Keratinocyte (primary cell): ENCODE data around the gene ARHGAP35.

Experiments
- EZH2 ChIP-seq: IDR thresholded peaks from one replicate; pipeline ENCODE4 v1.6.1; 2012; ENCODE audit warnings: inconsistent platforms, mild to moderate bottlenecking, low read length, moderate library complexity
- TF ChIP-seq, protein P1 (sequence below), 3 experiments: IDR thresholded peaks in 1 of 3; conservative IDR thresholded peaks in 1 of 3; optimal IDR thresholded peaks in 1 of 3; 2 replicates in 2 of 3; 3 replicates in 1 of 3; pipeline versions ENCODE3 to v1.5.1; 2011; ENCODE audit warnings: low read length in 3 of 3, mild to moderate bottlenecking in 3 of 3, moderate library complexity in 2 of 3, control low read depth in 1 of 3, inconsistent platforms in 1 of 3; ENCODE audit not compliant: insufficient read depth in 2 of 3; ENCODE audit errors: extremely low read depth in 1 of 3

DNA sequence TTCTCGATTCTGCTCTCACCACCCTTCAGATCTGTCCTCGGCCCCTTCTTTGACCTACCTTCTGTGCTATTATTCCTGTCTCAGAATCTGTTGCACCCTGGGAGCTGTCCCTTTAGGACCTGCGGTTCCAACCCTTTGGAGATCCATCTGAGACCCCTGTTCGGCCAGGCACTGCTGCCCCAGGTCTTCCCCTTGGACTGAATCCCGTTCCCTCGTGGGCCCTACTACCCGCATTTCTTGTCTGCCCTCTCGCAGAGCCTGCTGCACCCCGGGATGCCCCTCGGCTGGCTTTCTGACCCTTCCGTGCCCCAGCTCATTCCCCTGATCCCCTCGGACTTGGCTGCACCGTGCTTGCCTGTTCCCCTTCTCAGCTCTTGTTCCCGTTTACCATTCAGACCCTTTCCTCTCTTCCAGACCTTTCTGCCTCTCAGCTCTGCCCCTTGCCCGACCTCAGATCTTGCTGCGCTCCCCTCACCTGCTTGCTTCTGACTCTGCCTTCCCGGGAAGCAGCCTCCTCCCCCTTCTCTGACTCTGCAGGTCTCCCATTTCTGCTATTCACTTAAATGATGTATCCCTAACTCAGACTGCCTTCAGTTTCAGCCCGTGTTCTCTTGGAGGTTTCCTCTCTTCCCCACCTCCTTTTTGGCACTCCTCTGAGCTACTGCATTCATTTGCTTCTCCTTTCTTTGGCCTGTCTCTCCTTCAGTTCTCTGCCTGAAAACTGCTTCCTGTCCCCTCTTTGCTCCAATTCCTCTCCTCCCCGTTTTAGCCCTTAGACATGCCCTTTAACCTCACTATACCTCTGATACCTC, 1.1 kb downstream of the ARHGAP35 start:
- TF ChIP-seq, protein P1, sequence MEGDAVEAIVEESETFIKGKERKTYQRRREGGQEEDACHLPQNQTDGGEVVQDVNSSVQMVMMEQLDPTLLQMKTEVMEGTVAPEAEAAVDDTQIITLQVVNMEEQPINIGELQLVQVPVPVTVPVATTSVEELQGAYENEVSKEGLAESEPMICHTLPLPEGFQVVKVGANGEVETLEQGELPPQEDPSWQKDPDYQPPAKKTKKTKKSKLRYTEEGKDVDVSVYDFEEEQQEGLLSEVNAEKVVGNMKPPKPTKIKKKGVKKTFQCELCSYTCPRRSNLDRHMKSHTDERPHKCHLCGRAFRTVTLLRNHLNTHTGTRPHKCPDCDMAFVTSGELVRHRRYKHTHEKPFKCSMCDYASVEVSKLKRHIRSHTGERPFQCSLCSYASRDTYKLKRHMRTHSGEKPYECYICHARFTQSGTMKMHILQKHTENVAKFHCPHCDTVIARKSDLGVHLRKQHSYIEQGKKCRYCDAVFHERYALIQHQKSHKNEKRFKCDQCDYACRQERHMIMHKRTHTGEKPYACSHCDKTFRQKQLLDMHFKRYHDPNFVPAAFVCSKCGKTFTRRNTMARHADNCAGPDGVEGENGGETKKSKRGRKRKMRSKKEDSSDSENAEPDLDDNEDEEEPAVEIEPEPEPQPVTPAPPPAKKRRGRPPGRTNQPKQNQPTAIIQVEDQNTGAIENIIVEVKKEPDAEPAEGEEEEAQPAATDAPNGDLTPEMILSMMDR (optimal IDR thresholded peaks at IDR 0.05 in 1 of 3, IDR thresholded peaks at IDR 0.05 in 1 of 3, conservative IDR thresholded peaks at IDR 0.05 in 1 of 3; ENCODE audit: extremely low read depth in 1 of 3, insufficient read depth in 2 of 3, low read length in 3 of 3): no peak
- no peak for TF ChIP-seq EZH2
